NCI-H146 (cell line): ENCODE data around the gene ARHGAP9.

Experiments used
- DNase-seq: peaks from one replicate; lab custom pipeline; 2025; lab: John Stamatoyannopoulos, UW

ARHGAP9 gene

GRCh38 chr12:57472391-57472790, 7.3 kb downstream of the ARHGAP9 start:
- DNase-seq = no peak

- no peak for DNase-seq
Observed at GRCh38 chr12:57471661-57472060, 8.0 kb downstream of the ARHGAP9 start.

- DNase-seq = no peak
Observed at GRCh38 chr12:57470970-57471656, 8.6 kb downstream of the ARHGAP9 start.

DNA sequence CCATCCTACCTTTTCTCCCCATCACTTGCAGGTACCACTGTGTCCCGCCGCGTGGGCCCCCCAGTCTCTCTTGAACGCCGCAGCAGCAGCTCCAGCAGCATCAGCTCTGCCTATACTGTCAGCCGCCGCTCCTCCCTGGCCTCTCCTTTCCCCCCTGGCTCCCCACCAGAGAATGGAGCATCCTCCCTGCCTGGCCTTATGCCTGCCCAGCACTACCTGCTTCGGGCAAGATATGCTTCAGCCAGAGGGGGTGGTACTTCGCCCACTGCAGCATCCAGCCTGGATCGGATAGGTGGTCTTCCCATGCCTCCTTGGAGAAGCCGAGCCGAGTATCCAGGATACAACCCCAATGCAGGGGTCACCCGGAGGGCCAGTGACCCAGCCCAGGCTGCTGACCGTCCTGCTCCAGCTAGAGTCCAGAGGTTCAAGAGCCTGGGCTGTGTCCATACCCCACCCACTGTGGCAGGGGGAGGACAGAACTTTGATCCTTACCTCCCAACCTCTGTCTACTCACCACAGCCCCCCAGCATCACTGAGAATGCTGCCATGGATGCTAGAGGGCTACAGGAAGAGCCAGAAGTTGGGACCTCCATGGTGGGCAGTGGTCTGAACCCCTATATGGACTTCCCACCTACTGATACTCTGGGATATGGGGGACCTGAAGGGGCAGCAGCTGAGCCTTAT, 9.2 kb downstream of the ARHGAP9 start:
- no peak for DNase-seq

DNA sequence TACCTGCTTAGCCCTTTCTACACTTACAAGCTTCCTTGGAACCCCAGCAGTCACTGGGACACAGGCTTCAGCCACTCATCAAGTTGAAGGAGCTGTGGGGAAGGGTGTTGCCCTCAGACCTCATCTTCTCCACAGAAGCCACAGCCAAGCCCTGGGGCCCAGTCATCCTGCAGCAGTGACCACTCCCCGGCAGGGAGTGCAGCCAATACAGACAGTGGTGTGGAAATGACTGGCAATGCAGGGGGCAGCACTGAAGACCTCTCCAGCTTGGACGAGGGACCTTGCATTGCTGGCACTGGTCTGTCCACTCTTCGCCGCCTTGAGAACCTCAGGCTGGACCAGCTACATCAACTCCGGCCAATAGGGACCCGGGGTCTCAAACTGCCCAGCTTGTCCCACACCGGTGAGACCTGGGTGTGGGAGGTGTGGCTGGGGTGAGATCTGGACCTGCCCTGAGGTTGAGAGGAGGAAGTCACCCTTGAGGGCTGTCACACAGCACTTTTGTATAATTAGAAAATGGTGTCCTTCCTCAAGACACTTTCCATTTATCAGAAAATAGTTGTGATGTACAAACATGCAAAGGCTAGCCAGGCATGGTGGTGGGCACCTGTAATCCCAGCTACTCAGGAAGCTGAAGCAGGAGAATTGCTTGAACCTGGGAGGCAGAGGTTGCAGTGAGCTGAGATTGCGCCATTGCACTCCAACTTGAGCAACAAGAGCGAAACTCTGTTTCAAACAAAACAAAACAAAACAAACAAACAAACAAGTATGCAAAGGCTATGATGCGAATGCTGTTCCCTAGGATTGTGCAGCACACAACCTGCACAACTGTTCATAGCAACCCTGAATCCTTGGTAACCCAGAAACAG, 10.1 kb downstream of the ARHGAP9 start:
- no peak for DNase-seq

DNA sequence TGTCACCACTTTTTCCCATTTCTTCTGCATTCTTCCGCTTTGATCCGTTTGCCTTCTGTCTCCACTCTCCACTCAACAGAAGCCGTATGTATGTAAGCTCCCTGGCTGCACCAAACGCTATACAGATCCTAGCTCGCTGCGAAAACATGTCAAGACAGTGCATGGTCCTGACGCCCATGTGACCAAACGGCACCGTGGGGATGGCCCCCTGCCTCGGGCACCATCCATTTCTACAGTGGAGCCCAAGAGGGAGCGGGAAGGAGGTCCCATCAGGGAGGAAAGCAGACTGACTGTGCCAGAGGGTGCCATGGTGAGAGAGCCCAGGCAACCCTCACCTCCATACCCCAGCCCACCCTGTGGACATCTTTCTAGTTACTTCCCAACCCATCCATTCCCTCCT, 11.8 kb downstream of the ARHGAP9 start:
- DNase-seq = no peak

DNA sequence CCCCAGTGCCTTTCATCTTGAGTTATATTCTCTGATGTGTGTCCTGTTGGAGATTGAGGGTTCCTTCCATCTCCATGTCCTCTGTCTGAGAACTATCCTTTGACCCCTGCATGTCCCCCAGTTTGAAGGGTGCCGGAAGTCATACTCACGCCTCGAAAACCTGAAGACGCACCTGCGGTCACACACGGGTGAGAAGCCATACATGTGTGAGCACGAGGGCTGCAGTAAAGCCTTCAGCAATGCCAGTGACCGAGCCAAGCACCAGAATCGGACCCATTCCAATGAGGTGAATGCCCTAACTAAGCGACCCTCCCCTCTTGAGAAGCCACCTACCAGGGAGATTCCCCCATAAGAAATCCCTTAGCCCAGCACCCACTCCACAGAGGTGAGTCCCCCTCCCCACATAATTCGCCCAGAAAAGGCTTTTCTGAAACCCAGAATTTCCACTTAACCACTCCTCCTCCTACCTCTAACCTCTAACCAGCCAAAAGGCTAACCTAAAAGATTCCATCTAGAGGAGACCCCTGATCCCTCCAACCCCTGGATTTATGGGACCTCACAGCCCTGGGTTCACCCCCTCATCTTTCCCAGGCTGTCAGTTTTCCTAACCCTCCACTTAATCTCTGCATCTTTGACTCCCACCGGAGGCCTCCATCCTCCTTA, 12.3 kb downstream of the ARHGAP9 start:
- DNase-seq = no peak

- DNase-seq = no peak
Observed at GRCh38 chr12:57465747-57466505, 13.7 kb downstream of the ARHGAP9 start.

DNA sequence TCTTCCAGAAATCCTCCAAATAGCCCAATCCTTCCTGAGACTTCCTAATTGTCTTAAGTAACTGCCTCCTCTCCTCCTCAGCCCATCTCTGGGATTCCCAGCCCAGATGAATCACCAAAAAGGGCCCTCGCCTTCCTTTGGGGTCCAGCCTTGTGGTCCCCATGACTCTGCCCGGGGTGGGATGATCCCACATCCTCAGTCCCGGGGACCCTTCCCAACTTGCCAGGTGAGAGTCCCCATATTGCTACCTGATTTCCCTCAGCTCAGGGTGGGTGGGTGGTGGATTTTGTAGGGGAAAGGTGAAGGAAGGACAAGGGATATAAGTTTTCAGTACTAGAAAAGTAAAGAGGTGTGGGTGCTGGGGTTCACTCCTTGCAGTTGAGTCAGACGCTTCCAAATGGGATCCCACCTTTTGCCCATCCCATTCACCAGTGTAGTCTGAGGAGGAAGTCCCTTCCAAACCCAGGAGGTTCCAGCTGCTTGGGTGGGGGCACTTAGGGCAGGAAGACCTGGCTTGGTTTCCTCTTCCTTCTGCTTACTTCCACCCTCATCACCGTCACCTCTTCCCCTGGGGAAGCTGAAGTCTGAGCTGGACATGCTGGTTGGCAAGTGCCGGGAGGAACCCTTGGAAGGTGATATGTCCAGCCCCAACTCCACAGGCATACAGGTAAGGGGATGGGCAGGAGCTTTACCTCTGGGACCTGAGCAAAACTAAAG, 14.5 kb downstream of the ARHGAP9 start:
- no peak for DNase-seq

GRCh38 chr12:57464569-57464968, 15.1 kb downstream of the ARHGAP9 start:
- no peak for DNase-seq

DNA sequence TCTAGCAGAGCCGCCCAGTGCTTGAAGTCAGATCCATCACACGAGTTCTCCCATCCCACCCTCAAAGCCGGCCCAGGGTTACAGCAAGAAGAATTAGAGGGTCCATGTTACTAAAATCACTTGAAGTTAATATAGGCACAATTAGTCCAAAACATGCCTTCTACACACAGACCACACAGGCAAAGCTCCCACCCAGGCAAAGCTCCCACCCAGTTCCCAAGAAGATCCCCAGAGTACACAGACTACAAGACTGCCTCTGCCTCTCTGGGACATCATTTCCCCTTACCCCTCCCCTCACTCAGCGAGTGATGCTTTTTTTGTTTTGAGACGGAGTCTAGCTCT, 16.8 kb downstream of the ARHGAP9 start:
- DNase-seq = no peak

DNA sequence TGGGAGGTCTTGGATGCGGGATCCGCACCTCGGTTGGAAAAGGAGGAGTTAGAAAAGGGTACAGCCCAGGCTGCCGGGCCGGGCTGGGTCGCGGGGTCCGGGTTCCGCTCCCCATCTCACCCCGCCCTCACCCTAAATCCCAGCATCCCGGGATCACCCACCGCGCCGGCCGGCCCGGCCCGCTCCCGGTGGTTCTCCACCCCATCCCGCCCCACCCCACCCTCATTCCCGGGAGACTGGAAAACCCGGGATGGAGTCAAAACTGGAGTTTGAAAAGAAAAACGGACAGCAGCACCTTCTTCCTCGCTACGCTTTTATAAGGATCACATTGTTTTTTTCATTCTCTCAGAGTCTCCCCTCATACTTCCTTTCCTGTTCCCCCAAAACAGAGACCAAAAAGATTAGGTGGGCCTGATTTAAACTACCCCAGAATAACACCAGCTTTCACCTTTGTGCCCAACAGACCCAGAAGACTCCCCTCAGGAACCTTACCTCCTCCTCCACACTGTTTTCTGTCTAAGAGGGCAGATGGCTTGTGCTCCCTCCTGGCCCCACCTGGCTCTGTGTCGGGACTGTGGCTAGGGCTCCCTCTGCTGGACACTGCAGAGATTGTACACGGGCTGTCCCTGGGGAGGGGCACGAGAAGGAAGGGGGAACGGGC, 17.3 kb downstream of the ARHGAP9 start:
- DNase-seq = peak; percentile 89

GRCh38 chr12:57461917-57462250, 17.8 kb downstream of the ARHGAP9 start:
- DNase-seq = no peak

- DNase-seq = peak; percentile 46
Observed at GRCh38 chr12:57461276-57461916, 18.3 kb downstream of the ARHGAP9 start.

GRCh38 chr12:57460841-57461275, 18.8 kb downstream of the ARHGAP9 start:
- no peak for DNase-seq

DNA sequence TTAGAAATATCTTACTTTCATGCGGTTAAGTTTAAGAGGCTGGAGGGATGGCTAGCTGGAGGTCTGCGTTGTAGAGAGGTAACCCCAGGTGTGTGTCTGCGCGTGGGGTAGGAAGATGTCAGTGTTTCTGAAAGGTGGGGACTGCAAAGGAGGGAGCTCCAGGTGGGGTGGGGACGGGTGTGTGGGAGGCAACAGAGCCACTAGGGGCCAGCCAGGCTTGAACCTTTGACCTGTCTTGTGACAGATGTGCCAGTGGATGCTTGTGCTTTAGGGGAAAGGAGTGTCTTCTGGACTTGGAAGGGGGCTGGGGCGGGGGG, 19.2 kb downstream of the ARHGAP9 start:
- no peak for DNase-seq

- DNase-seq = no peak
Observed at GRCh38 chr12:57459750-57460467, 19.8 kb downstream of the ARHGAP9 start, which contains the start of gene GLI1. TSS of gene GLI1 (plus strand) at chr12:57459785. CDS start at chr12:57463692, 3,907 bp downstream.

DNA sequence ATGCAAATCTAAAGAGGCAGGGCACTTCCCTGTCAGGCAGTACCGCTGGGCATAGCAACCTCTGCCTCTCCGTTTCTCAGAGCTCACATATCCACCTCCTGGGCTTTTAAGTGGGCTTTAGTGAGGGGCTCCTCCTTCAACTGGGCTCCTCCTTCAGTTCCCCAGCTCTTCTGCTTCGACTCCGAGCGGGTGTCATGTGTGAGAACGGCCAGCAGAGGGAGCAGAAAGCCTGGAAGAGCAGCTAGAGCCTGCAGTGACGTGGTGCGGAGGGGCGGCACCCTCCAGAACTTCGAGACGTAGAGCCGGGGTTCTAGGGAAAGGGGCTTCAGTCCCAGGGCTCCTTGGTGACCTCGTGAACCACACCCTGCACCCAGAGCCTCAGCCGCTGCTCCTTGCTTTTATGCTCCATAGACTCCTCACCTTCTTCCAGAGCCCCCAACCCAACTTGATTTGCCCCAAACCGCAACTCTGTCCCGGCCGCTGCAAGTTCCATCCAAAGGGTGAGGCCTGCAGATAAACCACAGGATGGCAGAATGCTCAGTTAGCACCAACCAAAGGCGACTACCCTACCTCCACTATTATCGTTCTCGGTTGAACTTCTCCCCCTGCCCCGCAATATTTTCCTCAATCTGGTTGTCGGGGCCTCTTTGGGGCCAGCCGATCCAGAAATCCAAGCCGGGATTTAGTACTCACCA, 20.5 kb downstream of the ARHGAP9 start:
- DNase-seq = peak; percentile 89

DNA sequence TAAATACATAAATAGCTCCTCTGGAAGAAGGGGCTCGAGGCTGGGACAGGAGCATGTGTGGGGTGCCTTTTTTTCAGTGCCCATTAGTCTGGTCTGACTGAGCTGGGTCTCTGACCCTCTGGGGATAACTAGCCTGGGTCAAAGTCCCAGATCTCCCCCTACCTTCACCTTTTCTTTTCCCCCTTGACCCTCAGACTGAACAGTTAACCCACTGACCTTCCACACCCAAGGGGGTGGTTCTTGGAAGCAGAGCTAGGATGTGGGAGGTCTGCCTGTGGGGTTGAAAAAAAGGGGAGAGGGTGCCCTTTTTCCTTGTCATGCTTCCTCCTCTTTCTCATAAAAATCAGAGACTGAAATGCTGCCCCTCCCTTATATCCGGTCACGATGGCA, 21.0 kb downstream of the ARHGAP9 start:
- no peak for DNase-seq
